Bronchial epithelial cell (primary cell): ENCODE results near the gene RAD23A. TPM values are rescaled to one million over a fixed set of nuclear protein-coding genes. Genes with fewer than 3 reads are reported as not detected.
"Not testable (repeated sequence)": the region's sequence is repeated elsewhere in the genome, so short reads cannot be mapped to it uniquely, and the experiment has no call there.

ENCODE experiments used
- DNase-seq: peaks from one replicate; pipeline ENCODE4 v3.0.0-alpha.2; 2010; ENCODE audit warnings: low read depth
- FAIRE-seq: peaks from 2 replicates; lab custom pipeline; 2011; peaks lifted over from hg19 to GRCh38; lab: Jason Lieb, UNC
- H3K27me3 ChIP-seq: 2 replicates; pipeline ENCODE4 v1.5.1; 2011; ENCODE audit warnings: low read length; ENCODE audit not compliant: control insufficient read depth, insufficient read depth
- H3K36me3 ChIP-seq: 2 replicates; pipeline ENCODE4 v1.5.1; 2011; ENCODE audit warnings: low read length; ENCODE audit not compliant: control insufficient read depth, insufficient read depth
- H3K4me3 ChIP-seq: 2 replicates; pipeline ENCODE4 v1.5.1; 2011; ENCODE audit warnings: mild to moderate bottlenecking, low read depth, low read length, control low read depth
- CTCF ChIP-seq: IDR thresholded peaks from 2 replicates; pipeline ENCODE4 v1.5.1; 2011; ENCODE audit warnings: mild to moderate bottlenecking, moderate library complexity, low read length, control low read depth, inconsistent platforms; ENCODE audit not compliant: insufficient read depth, severe bottlenecking
- total RNA-seq: library from RNA; depleted of rRNA; stranded (reverse); fragments of >200 nt; gene quantifications from 2 replicates; pipeline ENCODE4 v1.2.1, GENCODE V29; 2014

Gene RAD23A
- total RNA-seq, 1 donor from 2014 or later = 91.1 TPM

DNA sequence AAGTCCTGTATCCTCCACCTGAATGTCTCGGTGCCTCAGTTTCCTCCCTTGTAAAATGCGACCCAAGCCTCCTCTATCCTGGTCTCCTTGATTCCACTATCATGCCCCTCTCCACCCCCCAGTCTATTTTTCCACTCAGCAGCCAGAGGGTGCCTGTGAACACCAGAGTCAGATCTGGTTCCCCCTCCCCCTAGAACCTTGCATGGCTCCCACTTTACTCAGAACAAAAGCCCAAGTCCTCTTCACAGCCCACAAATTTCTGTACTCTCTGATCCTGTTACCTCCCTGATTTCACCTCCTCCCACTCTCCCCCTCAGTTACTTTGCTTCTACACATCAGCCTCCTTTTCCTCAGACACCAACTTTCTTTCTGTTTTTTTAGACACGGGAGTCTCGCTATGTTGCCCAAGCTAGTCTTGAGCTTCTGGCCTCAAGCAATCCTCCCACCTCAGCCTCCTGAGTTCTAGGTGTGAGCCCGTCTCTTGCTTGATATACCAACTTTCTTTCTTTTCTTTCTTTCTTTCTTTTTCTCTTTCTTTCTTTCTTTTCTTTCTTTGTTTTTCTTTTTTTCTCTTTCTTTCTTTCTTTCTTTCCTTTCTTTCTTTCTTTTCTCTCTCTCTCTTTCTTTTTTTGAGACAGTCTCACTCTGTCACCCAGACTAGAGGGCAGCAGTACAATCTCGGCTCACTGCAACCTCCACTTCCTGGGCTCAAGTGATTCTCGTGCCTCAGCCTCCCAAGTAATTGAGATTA is 24.6 kb downstream of the RAD23A start:
- Histone ChIP-seq H3K36me3 (no peaks in the 10 kb centered on the region), H3K4me3 (no peak overlapping the region), H3K27me3 (no peaks in the 10 kb centered on the region)
- TF ChIP-seq CTCF = no peak
- DNase-seq (no peak), FAIRE-seq (no peak)

- no peak for FAIRE-seq
- H3K27me3 ChIP-seq = no peaks in the 10 kb centered on the region
- H3K36me3 ChIP-seq = no peaks in the 10 kb centered on the region
- TF ChIP-seq CTCF = no peak
- no peak for DNase-seq
- H3K4me3 ChIP-seq = no peak overlapping the region
These were observed 27.6 kb downstream of the RAD23A start for GRCh38 chr19:12973236-12973635.

GRCh38 chr19:12974301-12975220 is 28.9 kb downstream of the RAD23A start:
- DNase-seq (no peak), FAIRE-seq (no peak)
- Histone ChIP-seq H3K4me3 (no peak overlapping the region), H3K36me3 (no peaks in the 10 kb centered on the region), H3K27me3 (no peaks in the 10 kb centered on the region)
- TF ChIP-seq CTCF = no peak

DNA sequence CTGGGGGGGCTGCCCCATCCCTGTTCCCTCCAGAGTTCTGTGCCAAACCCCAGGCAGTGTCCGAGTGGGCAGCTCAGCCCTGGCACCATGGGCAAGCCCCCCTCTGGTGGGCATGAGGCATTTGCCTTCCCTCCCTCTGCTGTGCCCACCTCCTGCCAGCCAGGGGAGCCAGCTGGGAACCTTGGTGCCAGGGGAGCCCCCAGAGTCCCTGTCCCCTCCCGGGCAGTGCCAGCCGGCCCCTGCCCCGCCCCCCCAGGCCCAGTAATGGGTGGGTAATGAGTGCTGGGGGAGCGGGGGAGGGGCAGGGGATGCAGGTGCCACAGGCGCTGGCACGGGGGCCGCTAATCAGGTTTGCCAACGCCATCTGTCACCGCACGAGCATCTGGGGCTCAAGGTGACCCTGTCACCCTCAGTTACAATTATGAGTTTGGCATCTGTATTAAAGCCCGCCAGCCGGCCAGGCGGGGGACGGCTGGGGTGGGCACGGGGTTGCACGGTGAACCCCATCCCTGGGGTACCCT is 29.6 kb downstream of the RAD23A start:
- FAIRE-seq = no peak

DNA sequence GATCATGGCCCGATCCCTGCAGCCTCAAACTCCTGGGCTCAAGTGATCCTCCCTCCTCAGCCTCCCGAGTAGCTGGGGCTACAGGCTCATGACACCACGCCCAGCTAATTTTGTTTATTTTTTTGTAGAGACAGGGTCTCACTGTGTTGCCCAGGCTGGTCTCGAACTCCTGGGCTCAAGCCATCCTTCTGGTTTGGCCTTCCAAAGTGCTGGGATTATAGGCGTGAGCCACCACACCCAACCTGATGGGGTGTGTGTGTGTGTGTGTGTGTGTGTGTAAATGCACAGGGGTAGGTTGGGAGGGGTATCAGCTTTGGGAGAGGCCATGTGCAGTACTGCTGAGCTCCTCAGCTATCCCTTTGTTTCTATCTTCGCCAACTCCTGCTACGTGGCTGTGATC is 30.4 kb downstream of the RAD23A start:
- not testable (repeated sequence) for FAIRE-seq

More for the DNA sequence above, 29.6 kb downstream of the RAD23A start:
- H3K4me3 ChIP-seq = no peak overlapping the region
- DNase-seq = no peak
- no peak for TF ChIP-seq CTCF
- H3K27me3 ChIP-seq = no peaks in the 10 kb centered on the region
- no peaks in the 10 kb centered on the region for H3K36me3 ChIP-seq

GRCh38 chr19:12979974-12980373 is 34.3 kb downstream of the RAD23A start:
- TF ChIP-seq CTCF = no peak
- no peak for DNase-seq
- no peaks in the 10 kb centered on the region for H3K36me3 ChIP-seq
- peaks cover 2% of the 10 kb centered on the region for H3K27me3 ChIP-seq
- no peak for FAIRE-seq
- H3K4me3 ChIP-seq = no peak overlapping the region

More for the DNA sequence above, 30.4 kb downstream of the RAD23A start:
- DNase-seq, H3K27me3 ChIP-seq, H3K4me3 ChIP-seq, H3K36me3 ChIP-seq: not testable (repeated sequence)
